Suprapubic skin (tissue), 4 donors: ENCODE measurements around the gene FHOD3.

Experiments used
- POLR2A ChIP-seq, 2 donors: fragments of 450-650 bp; IDR thresholded peaks; one replicate each; pipeline ENCODE4 v1.6.1; 2017; ENCODE audit warnings: antibody characterized with exemption in 2 of 2, mild to moderate bottlenecking in 2 of 2, moderate library complexity in 2 of 2
- POLR2AphosphoS5 ChIP-seq, 3 donors: sonication (generic); formaldehyde crosslinking; IDR thresholded peaks; one replicate each; pipeline ENCODE4 v1.6.1; 2017; ENCODE audit warnings: antibody characterized with exemption in 3 of 3
- TF ChIP-seq, protein P1 (sequence below), 2 donors: fragments of 200-600 bp in 1 of 2; fragments of 450-650 bp in 1 of 2; sonication (generic) in 1 of 2; IDR thresholded peaks; one replicate each; pipeline ENCODE4 v1.5.1; 2016 to 2019; ENCODE audit warnings: antibody characterized with exemption in 2 of 2, mild to moderate bottlenecking in 1 of 2, moderate library complexity in 1 of 2

GRCh38 chr18:36467614-36468013 is 170.1 kb downstream of the FHOD3 start:
- TF ChIP-seq, protein P1, sequence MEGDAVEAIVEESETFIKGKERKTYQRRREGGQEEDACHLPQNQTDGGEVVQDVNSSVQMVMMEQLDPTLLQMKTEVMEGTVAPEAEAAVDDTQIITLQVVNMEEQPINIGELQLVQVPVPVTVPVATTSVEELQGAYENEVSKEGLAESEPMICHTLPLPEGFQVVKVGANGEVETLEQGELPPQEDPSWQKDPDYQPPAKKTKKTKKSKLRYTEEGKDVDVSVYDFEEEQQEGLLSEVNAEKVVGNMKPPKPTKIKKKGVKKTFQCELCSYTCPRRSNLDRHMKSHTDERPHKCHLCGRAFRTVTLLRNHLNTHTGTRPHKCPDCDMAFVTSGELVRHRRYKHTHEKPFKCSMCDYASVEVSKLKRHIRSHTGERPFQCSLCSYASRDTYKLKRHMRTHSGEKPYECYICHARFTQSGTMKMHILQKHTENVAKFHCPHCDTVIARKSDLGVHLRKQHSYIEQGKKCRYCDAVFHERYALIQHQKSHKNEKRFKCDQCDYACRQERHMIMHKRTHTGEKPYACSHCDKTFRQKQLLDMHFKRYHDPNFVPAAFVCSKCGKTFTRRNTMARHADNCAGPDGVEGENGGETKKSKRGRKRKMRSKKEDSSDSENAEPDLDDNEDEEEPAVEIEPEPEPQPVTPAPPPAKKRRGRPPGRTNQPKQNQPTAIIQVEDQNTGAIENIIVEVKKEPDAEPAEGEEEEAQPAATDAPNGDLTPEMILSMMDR (IDR thresholded peaks at IDR 0.05): no peak
- TF ChIP-seq POLR2A (IDR thresholded peaks at IDR 0.05) (no peak), POLR2AphosphoS5 (IDR thresholded peaks at IDR 0.05) (no peak)
